ENCODE data around the gene RPS6KA4.

- TF ChIP-seq CTCF (IDR thresholded peaks at IDR 0.05) (no peak), EZH2phosphoT487 (IDR thresholded peaks at IDR 0.05; ENCODE audit: borderline replicate concordance, low read depth) (no peak), CHD2 (IDR thresholded peaks at IDR 0.05; ENCODE audit: low read length, partially characterized antibody) (no peak), MAX (IDR thresholded peaks at IDR 0.05; ENCODE audit: low read depth) (no peak), FOXM1 (IDR thresholded peaks at IDR 0.05; ENCODE audit: low read depth) (no peak), REST (IDR thresholded peaks at IDR 0.05; ENCODE audit: low read depth, low read length) (no peak)
Observed at GRCh38 chr11:64339754-64340408, 19.1 kb upstream of the RPS6KA4 start, which contains the start of gene CCDC88B.

Measured in SK-N-SH (cell line).